MM.1S (cell line): Measurements from ENCODE around the gene ZFP90.
"Not testable (repeated sequence)": the region's sequence is repeated elsewhere in the genome, so short reads cannot be mapped to it uniquely, and the experiment has no call there.

Source experiments
- DNase-seq: peaks from one replicate; pipeline ENCODE4 v3.0.0-alpha.2; 2015
- H2AFZ ChIP-seq: fragments of 300-600 bp; sonication (generic); 2 replicates; pipeline ENCODE4 v1.6.0; 2016; ENCODE audit warnings: antibody characterized with exemption, low read length
- H3F3A ChIP-seq: fragments of 300-600 bp; sonication (generic); 2 replicates; pipeline ENCODE4 v1.6.1; 2016; ENCODE audit warnings: mild to moderate bottlenecking, antibody characterized with exemption, low read length, moderate library complexity, mixed read lengths; ENCODE audit not compliant: insufficient read depth
- H3K27ac ChIP-seq: fragments of 300-600 bp; sonication (generic); 2 replicates; pipeline ENCODE4 v1.5.1; 2016; ENCODE audit warnings: mild to moderate bottlenecking, low read length
- H3K27me3 ChIP-seq: fragments of 300-600 bp; sonication (generic); replicated peaks from 2 replicates; pipeline ENCODE4 v1.6.0; 2016; ENCODE audit warnings: low read length; ENCODE audit not compliant: insufficient read depth
- H3K36me3 ChIP-seq: fragments of 300-600 bp; sonication (generic); replicated peaks from 2 replicates; pipeline ENCODE4 v1.6.1; 2016; ENCODE audit warnings: mild to moderate bottlenecking, low read length, mixed read lengths; ENCODE audit not compliant: insufficient read depth
- H3K4me1 ChIP-seq: fragments of 300-600 bp; sonication (generic); 2 replicates; pipeline ENCODE4 v1.6.1; 2016; ENCODE audit warnings: low read length, mixed read lengths
- H3K4me2 ChIP-seq: fragments of 300-600 bp; sonication (generic); 2 replicates; pipeline ENCODE4 v1.6.0; 2016; ENCODE audit warnings: low read depth, low read length
- H3K4me3 ChIP-seq: fragments of 300-600 bp; sonication (generic); 2 replicates; pipeline ENCODE4 v1.5.1; 2016; ENCODE audit warnings: low read length, mixed read lengths
- H3K79me2 ChIP-seq: fragments of 300-600 bp; sonication (generic); 2 replicates; pipeline ENCODE4 v1.6.1; 2016; ENCODE audit warnings: mixed run types, low read length, mixed read lengths
- H3K9ac ChIP-seq: fragments of 300-600 bp; sonication (generic); 2 replicates; pipeline ENCODE4 v1.6.1; 2016; ENCODE audit warnings: low read length, mixed read lengths
- H3K9me2 ChIP-seq: fragments of 300-600 bp; sonication (generic); replicated peaks from 2 replicates; pipeline ENCODE4 v1.6.1; 2016; ENCODE audit warnings: mild to moderate bottlenecking, low read length, mixed read lengths; ENCODE audit not compliant: insufficient read depth
- H3K9me3 ChIP-seq: fragments of 300-600 bp; sonication (generic); replicated peaks from 2 replicates; pipeline ENCODE4 v1.6.1; 2016; ENCODE audit warnings: mild to moderate bottlenecking, low read length, mixed read lengths; ENCODE audit not compliant: insufficient read depth
- H4K20me1 ChIP-seq: fragments of 300-600 bp; sonication (generic); 2 replicates; pipeline ENCODE4 v1.6.1; 2016; ENCODE audit warnings: mild to moderate bottlenecking, low read length, moderate library complexity, mixed read lengths; ENCODE audit not compliant: insufficient read depth
- EZH2 ChIP-seq: fragments of 300-600 bp; sonication (generic); optimal IDR thresholded peaks from 2 replicates; pipeline ENCODE3; 2017; ENCODE audit warnings: low read depth, mild to moderate bottlenecking, antibody characterized with exemption, low read length, mixed read lengths
- EZH2phosphoT487 ChIP-seq: fragments of 300-600 bp; sonication (generic); IDR thresholded peaks from 2 replicates; pipeline ENCODE4 v1.6.1; 2018; ENCODE audit warnings: antibody characterized with exemption, low read length
- TF ChIP-seq, protein P1 (sequence below): fragments of 300-600 bp; sonication (generic); IDR thresholded peaks from 2 replicates; pipeline ENCODE4 v1.5.1; 2016; ENCODE audit warnings: antibody characterized with exemption, low read length, mixed read lengths

The ZFP90 gene

GRCh38 chr16:68493412-68494070 lies 45.5 kb upstream of the ZFP90 start:
- TF ChIP-seq EZH2 (no peak), EZH2phosphoT487 (no peak)
- TF ChIP-seq, protein P1, sequence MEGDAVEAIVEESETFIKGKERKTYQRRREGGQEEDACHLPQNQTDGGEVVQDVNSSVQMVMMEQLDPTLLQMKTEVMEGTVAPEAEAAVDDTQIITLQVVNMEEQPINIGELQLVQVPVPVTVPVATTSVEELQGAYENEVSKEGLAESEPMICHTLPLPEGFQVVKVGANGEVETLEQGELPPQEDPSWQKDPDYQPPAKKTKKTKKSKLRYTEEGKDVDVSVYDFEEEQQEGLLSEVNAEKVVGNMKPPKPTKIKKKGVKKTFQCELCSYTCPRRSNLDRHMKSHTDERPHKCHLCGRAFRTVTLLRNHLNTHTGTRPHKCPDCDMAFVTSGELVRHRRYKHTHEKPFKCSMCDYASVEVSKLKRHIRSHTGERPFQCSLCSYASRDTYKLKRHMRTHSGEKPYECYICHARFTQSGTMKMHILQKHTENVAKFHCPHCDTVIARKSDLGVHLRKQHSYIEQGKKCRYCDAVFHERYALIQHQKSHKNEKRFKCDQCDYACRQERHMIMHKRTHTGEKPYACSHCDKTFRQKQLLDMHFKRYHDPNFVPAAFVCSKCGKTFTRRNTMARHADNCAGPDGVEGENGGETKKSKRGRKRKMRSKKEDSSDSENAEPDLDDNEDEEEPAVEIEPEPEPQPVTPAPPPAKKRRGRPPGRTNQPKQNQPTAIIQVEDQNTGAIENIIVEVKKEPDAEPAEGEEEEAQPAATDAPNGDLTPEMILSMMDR = no peak
- Histone ChIP-seq H2AFZ (no peak overlapping the region), H3K27ac (no peak overlapping the region), H3K9ac (no peak overlapping the region), H3K9me2 (no peaks in the 10 kb centered on the region), H3K4me2 (no peak overlapping the region), H3K27me3 (no peaks in the 10 kb centered on the region), H4K20me1 (no peaks in the 10 kb centered on the region), H3F3A (no peaks in the 10 kb centered on the region), H3K9me3 (no peaks in the 10 kb centered on the region), H3K4me1 (peaks cover 30% of the 10 kb centered on the region), H3K79me2 (no peaks in the 10 kb centered on the region), H3K36me3 (no peaks in the 10 kb centered on the region), H3K4me3 (no peak overlapping the region)
- no peak for DNase-seq

DNA sequence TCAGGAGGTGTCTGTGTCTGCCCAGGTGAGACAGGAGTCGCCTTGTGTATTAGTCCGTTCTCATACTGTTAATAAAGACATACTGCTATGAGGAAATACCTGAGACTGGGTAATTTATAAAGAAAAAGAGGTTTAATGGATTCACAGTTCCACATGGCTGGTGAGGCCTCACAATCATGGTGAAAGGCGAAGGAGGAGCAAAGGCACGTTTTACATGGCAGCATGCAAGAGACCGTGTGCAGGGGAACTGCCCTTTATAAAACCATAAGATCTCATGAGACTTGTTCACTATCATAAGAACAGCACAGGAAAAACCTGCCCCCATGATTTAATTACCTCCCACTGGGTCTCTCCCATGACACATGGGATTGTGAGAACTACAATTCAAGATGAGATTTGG lies 44.8 kb upstream of the ZFP90 start:
- not testable (repeated sequence) for H3K4me3 ChIP-seq, H3F3A ChIP-seq, H4K20me1 ChIP-seq, H2AFZ ChIP-seq, H3K27ac ChIP-seq, H3K4me2 ChIP-seq, DNase-seq, H3K27me3 ChIP-seq, H3K36me3 ChIP-seq, H3K9me2 ChIP-seq, H3K9ac ChIP-seq, H3K79me2 ChIP-seq, H3K9me3 ChIP-seq
- H3K4me1 ChIP-seq = peaks cover 30% of the 10 kb centered on the region

GRCh38 chr16:68496689-68497088 lies 42.4 kb upstream of the ZFP90 start:
- Histone ChIP-seq H4K20me1 (no peaks in the 10 kb centered on the region), H3K9me2 (no peaks in the 10 kb centered on the region), H3K27ac (no peak overlapping the region), H3K4me3 (no peak overlapping the region), H3K9ac (no peak overlapping the region), H3K27me3 (no peaks in the 10 kb centered on the region), H3K36me3 (no peaks in the 10 kb centered on the region), H2AFZ (no peak overlapping the region), H3K4me1 (peaks cover 12% of the 10 kb centered on the region), H3K9me3 (no peaks in the 10 kb centered on the region), H3K79me2 (no peaks in the 10 kb centered on the region), H3F3A (no peaks in the 10 kb centered on the region), H3K4me2 (no peak overlapping the region)
- DNase-seq = no peak
- TF ChIP-seq EZH2 (no peak), EZH2phosphoT487 (no peak)
- TF ChIP-seq, protein P1 = no peak

GRCh38 chr16:68499006-68499405 lies 40.1 kb upstream of the ZFP90 start:
- no peaks in the 10 kb centered on the region for H3K9me2 ChIP-seq
- no peak overlapping the region for H2AFZ ChIP-seq
- DNase-seq = no peak
- H4K20me1 ChIP-seq = no peaks in the 10 kb centered on the region
- no peaks in the 10 kb centered on the region for H3K4me1 ChIP-seq
- H3K36me3 ChIP-seq = no peaks in the 10 kb centered on the region
- no peak overlapping the region for H3K4me3 ChIP-seq
- no peak overlapping the region for H3K9ac ChIP-seq
- H3K27ac ChIP-seq = no peak overlapping the region
- TF ChIP-seq, protein P1 = no peak
- TF ChIP-seq EZH2 (no peak), EZH2phosphoT487 (no peak)
- H3K79me2 ChIP-seq = no peaks in the 10 kb centered on the region
- H3K9me3 ChIP-seq = no peaks in the 10 kb centered on the region
- no peaks in the 10 kb centered on the region for H3K27me3 ChIP-seq
- H3K4me2 ChIP-seq = no peak overlapping the region
- H3F3A ChIP-seq = no peaks in the 10 kb centered on the region
